Endothelial cell of umbilical vein (primary cell): ENCODE measurements around the gene CAMK2B. TPM values are rescaled to one million over a fixed set of nuclear protein-coding genes. Genes with fewer than 3 reads are reported as not detected.

ENCODE experiments used
- Bru-seq: library from RNA; stranded (reverse); fragments of 400-500 nt; gene quantifications from one replicate; lab custom pipeline; 2021; lab: Mats Ljungman, UMichigan
- BruChase-seq, 2 experiments: library from RNA; stranded (reverse); fragments of 400-500 nt; gene quantifications; one replicate each; lab custom pipeline; 2021; lab: Mats Ljungman, UMichigan
- BruUV-seq: library from RNA; stranded (reverse); fragments of 400-500 nt; replicated peaks from 2 replicates; lab custom pipeline; 2021; lab: Mats Ljungman, UMichigan
- CTCF ChIA-PET: fragments of 300-600, 350-600 bp; sonication (Branson Sonifier 250); formaldehyde crosslinking; loops from one replicate; lab custom pipeline; 2021; ENCODE audit warnings: antibody characterized with exemption, inconsistent platforms; lab: Charles Lee
- POLR2A ChIA-PET: fragments of 300-600, 350-600 bp; sonication (Branson Sonifier 250); formaldehyde crosslinking; loops from one replicate; lab custom pipeline; 2021; ENCODE audit warnings: antibody characterized with exemption, inconsistent platforms; lab: Charles Lee
- DNase-seq: peaks from one replicate; pipeline ENCODE4 v3.0.0-alpha.2; 2011; ENCODE audit warnings: low read depth, low spot score
- FAIRE-seq: peaks from 2 replicates; lab custom pipeline; 2011; peaks lifted over from hg19 to GRCh38; lab: Jason Lieb, UNC
- H2AFZ ChIP-seq: 2 replicates; pipeline ENCODE4 v1.6.0; 2012; ENCODE audit warnings: low read depth, low read length, control low read depth, inconsistent platforms
- H3K27ac ChIP-seq: 2 replicates; pipeline ENCODE4 v1.5.1; 2011; ENCODE audit warnings: low read depth, mild to moderate bottlenecking, control low read depth, low read length, moderate library complexity; ENCODE audit not compliant: insufficient read depth
- H3K27me3 ChIP-seq, 2 experiments: 2 replicates each; pipeline versions ENCODE4 v1.6.0 to v1.6.1; 2011; ENCODE audit warnings: low read length in 2 of 2, mixed read lengths in 1 of 2; ENCODE audit not compliant: control insufficient read depth in 2 of 2, insufficient read depth in 2 of 2
- H3K36me3 ChIP-seq, 2 experiments: 2 replicates in 1 of 2; 3 replicates in 1 of 2; pipeline ENCODE4 v1.5.1; 2011; ENCODE audit warnings: low read length in 2 of 2, mild to moderate bottlenecking in 1 of 2, moderate library complexity in 1 of 2; ENCODE audit not compliant: control insufficient read depth in 2 of 2, insufficient read depth in 2 of 2; ENCODE audit errors: extremely low read depth in 1 of 2
- H3K4me1 ChIP-seq: 3 replicates; pipeline ENCODE4 v1.5.1; 2011; ENCODE audit warnings: mild to moderate bottlenecking, low read length; ENCODE audit not compliant: control insufficient read depth, insufficient read depth; ENCODE audit errors: extremely low read depth
- H3K4me2 ChIP-seq: 2 replicates; pipeline ENCODE4 v1.6.1; 2011; ENCODE audit warnings: low read length, control low read depth, mixed read lengths; ENCODE audit not compliant: insufficient read depth
- H3K4me3 ChIP-seq, 3 experiments: fragments of 200-600 bp in 1 of 3; sonication (generic), shearing (Covaris generic) in 1 of 3; replicated peaks in 1 of 3; 2 replicates each; pipeline ENCODE4 v1.5.1; 2011 to 2016; ENCODE audit warnings: control low read depth in 3 of 3, low read length in 3 of 3, mild to moderate bottlenecking in 2 of 3, inconsistent platforms in 1 of 3, low read depth in 1 of 3, moderate library complexity in 1 of 3; ENCODE audit not compliant: insufficient read depth in 1 of 3
- H3K79me2 ChIP-seq: 2 replicates; pipeline ENCODE4 v1.6.0; 2012; ENCODE audit warnings: low read length, inconsistent platforms; ENCODE audit not compliant: control insufficient read depth, insufficient read depth
- H3K9ac ChIP-seq: replicated peaks from 2 replicates; pipeline ENCODE3; 2011; ENCODE audit warnings: low read length, control low read depth; ENCODE audit not compliant: insufficient read depth; ENCODE audit errors: extremely low read depth
- H3K9me1 ChIP-seq: replicated peaks from 3 replicates; pipeline ENCODE4 v1.6.0; 2011; ENCODE audit warnings: mild to moderate bottlenecking, low read length; ENCODE audit not compliant: control insufficient read depth, insufficient read depth; ENCODE audit errors: extremely low read depth
- H3K9me3 ChIP-seq: replicated peaks from 2 replicates; pipeline ENCODE4 v1.5.1; 2012; ENCODE audit warnings: low read length, inconsistent platforms; ENCODE audit not compliant: control insufficient read depth, insufficient read depth
- H4K20me1 ChIP-seq: replicated peaks from 2 replicates; pipeline ENCODE3; 2011; ENCODE audit warnings: mild to moderate bottlenecking, low read length; ENCODE audit not compliant: control insufficient read depth, insufficient read depth; ENCODE audit errors: extremely low read depth
- EZH2 ChIP-seq: IDR thresholded peaks from 2 replicates; pipeline ENCODE4 v1.6.1; 2012; ENCODE audit warnings: borderline replicate concordance, low read depth, mild to moderate bottlenecking, moderate library complexity, low read length, inconsistent platforms; ENCODE audit not compliant: severe bottlenecking
- FOS ChIP-seq: IDR thresholded peaks from 2 replicates; pipeline ENCODE4 v1.6.1; 2011; ENCODE audit warnings: mild to moderate bottlenecking, low read length, moderate library complexity, borderline replicate concordance; ENCODE audit not compliant: insufficient read depth
- dilution Hi-C: fragments of 300-500 bp; cut with MboI; formaldehyde crosslinking; loops from one replicate; pipeline ENCODE4 v1.15.0; 2019; ENCODE audit warnings: low sequenced_read_pairs; ENCODE audit not compliant: extremely low pct_ligation_motif_present
- intact Hi-C: fragments of 100-400 bp; cut with micrococcal nuclease; formaldehyde crosslinking; loops from one replicate; pipeline ENCODE4 v1.10.0; 2022
- long read RNA-seq: library from polyadenylated mRNA; stranded (forward); transcript quantifications from one replicate; pipeline ENCODE4 v2.0.0, GENCODE V29; 2021
- polyA minus RNA-seq, 3 experiments: library from RNA; depleted of rRNA, polyadenylated mRNA; stranded (reverse); fragments of >200 nt; gene quantifications; 1 replicate in 1 of 3; 2 replicates in 2 of 3; pipeline ENCODE4 v1.2.3, GENCODE V29; 2011
- polyA plus RNA-seq, 4 experiments: library from polyadenylated mRNA; depleted of rRNA in 3 of 4; stranded (reverse) in 3 of 4; unstranded in 1 of 4; fragments of >200 nt; gene quantifications; 2 replicates each; pipeline versions ENCODE4 v1.2.1 to v1.2.3, GENCODE V29; 2011 to 2012; ENCODE audit warnings: missing spikeins in 1 of 4
- total RNA-seq: library from RNA; stranded (reverse); gene quantifications from 2 replicates; pipeline ENCODE4 v1.2.3, GENCODE V29; 2021
- TF ChIP-seq, protein P1 (sequence below): IDR thresholded peaks from 2 replicates; pipeline ENCODE4 v1.6.1; 2011; ENCODE audit not compliant: insufficient read depth, insufficient read length

The CAMK2B gene
- total RNA-seq (1.4 and 1.6 TPM in 2 replicates), polyA plus RNA-seq (0.57 and 0.72 TPM in 2 replicates), polyA minus RNA-seq (0.68 and 0.76 TPM in 2 replicates), Bru-seq, nascent RNA (percentile 18 among the genes with signal in this experiment), BruChase-seq, experiment 1, labeled RNA remaining after a 6-hour chase (percentile 16 among the genes with signal in this experiment), BruChase-seq, experiment 2, labeled RNA remaining after a 2-hour chase (percentile 19 among the genes with signal in this experiment)
- polyA plus RNA-seq (2011; cell fraction: cytosol; rRNA removed) = 0.36 and 0.47 TPM in 2 replicates
- 1.1 and 2.9 TPM in 2 replicates for polyA plus RNA-seq (2011; cell fraction: nucleus; rRNA removed)
- 0.43 and 0.52 TPM in 2 replicates for polyA plus RNA-seq (2012)
- not detected for polyA minus RNA-seq (2011; cell fraction: cytosol; rRNA and poly(A)+ RNA removed)
- 1.1 and 2.7 TPM in 2 replicates for polyA minus RNA-seq (2011; cell fraction: nucleus; rRNA and poly(A)+ RNA removed)
- long read RNA-seq, partial matches to known transcripts = 0 of 5 reads
- long read RNA-seq, other reads (novel, unspliced or antisense) = 5 of 5 reads

DNA sequence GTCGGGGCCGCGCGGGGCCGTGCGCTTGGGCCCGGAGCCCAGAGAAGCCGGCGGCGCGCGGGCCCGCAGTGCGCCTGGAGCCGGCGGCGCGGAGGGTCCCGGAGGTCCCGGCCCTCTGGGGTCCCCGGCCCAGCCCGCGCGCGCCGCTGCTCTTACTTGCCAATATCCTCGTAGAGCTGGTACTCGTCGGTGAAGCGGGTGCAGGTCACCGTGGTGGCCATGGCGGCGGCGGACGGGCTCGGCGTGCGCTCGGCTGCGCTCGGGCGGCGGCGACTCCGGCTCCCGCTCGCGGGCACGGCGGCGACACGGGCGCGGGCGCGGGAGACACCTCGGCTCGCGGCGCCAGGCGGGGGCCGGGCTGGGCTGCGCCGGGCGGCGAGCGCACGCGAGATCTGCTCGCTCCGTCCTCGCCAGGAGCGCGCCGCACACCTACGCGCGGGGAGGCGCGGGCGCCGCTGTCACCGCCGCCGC is at the start of gene CAMK2B:
Gene CAMK2B (minus strand): TSS at position 394 of the 471 bp plus-strand sequence. CDS start 173 bp downstream, at position 221.
- dilution Hi-C loops = no loop called here
- CTCF ChIA-PET = interaction anchor here (1.5 kb wide), 1 partner anchor 85 kb away, joined by 4 read pairs; no protein-coding TSS in a partner anchor

DNA sequence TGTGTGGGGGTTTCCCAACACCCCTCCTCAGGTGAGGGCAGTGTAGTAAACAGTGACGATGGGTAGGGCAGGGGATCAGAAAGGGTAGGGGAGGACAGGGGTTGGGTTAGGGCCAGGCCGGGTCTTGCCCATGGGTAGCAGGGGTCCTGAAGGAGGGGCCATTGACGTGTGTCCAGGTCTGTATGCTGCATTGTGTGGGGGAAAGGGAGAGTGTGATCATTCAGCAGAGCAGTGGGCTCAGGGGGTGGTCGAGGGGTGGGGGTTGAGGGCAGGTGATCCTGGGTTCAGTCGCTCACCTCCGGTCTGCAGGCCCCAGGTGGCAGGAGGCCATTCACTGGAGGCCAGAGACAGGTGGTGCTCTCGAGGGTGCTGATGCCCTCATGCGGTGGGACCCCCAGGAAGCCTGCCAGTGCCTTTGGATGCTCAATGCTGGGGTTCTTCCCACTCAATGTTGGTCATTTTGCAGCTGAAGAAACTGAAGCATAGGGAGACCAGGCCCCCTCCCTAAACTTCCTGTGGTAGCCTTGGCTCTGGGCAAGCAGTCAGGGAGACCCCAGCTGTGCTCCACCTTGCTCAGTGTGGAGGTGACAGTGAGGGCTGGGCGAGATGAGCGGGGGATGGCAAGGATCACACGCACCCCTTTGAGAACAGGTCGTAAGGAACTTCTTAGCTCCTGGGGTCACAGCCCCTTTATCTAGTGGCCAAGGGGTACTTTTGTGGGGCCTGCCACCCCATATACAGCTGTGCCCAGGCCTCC is 48.8 kb upstream of the CAMK2B start:
- BruUV-seq = no TSS peak
- POLR2A ChIA-PET = no interaction called here

More for the DNA sequence above, at the start of gene CAMK2B:
- Histone ChIP-seq H3K27me3 (peaks cover 18 to 31% of the 10 kb centered on the region in 2 experiments), H3K27ac (no peak within 1 kb of the TSS), H3K9me1 (no peaks in the 10 kb centered on the region), H3K4me3 (peak within 1 kb of the TSS in 1 of 3 experiments; percentile 31), H3K4me1 (no peaks in the 10 kb centered on the region), H3K36me3 (no peaks in the 10 kb centered on the region), H2AFZ (no peak within 1 kb of the TSS), H4K20me1 (no peaks in the 10 kb centered on the region), H3K9me3 (no peaks in the 10 kb centered on the region), H3K79me2 (no peaks in the 10 kb centered on the region), H3K9ac (no peak within 1 kb of the TSS), H3K4me2 (no peak within 1 kb of the TSS)
- TF ChIP-seq EZH2 = peak; percentile 69
- TF ChIP-seq, protein P1, sequence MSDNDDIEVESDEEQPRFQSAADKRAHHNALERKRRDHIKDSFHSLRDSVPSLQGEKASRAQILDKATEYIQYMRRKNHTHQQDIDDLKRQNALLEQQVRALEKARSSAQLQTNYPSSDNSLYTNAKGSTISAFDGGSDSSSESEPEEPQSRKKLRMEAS = no peak
- DNase-seq (no peak), FAIRE-seq (no peak)
- no TSS peak for BruUV-seq
- intact Hi-C loops = no loop called here
- POLR2A ChIA-PET = no interaction called here

More for the DNA sequence above, 48.8 kb upstream of the CAMK2B start:
- Histone ChIP-seq H3K27me3 (no peaks in the 10 kb centered on the region), H3K4me3 (no peak overlapping the region), H3K4me1 (peaks cover 18% of the 10 kb centered on the region), H3K9me3 (no peaks in the 10 kb centered on the region), H3K9me1 (no peaks in the 10 kb centered on the region), H3K79me2 (no peaks in the 10 kb centered on the region), H3K27ac (no peak overlapping the region), H3K36me3 (no peaks in the 10 kb centered on the region), H4K20me1 (no peaks in the 10 kb centered on the region), H3K4me2 (no peak overlapping the region), H2AFZ (no peak overlapping the region), H3K9ac (no peak overlapping the region)
- TF ChIP-seq, protein P1 = no peak
- TF ChIP-seq FOS = no peak
- CTCF ChIA-PET = interaction anchor here (0.8 to 1.0 kb wide), 3 partner anchors 27 to 134 kb away, joined by 3 read pairs; no protein-coding TSS in a partner anchor
- FAIRE-seq (no peak), DNase-seq (no peak)
- intact Hi-C loops (no loop called here), dilution Hi-C loops (no loop called here)
